ENCODE data around the gene DCLK2.

DNA sequence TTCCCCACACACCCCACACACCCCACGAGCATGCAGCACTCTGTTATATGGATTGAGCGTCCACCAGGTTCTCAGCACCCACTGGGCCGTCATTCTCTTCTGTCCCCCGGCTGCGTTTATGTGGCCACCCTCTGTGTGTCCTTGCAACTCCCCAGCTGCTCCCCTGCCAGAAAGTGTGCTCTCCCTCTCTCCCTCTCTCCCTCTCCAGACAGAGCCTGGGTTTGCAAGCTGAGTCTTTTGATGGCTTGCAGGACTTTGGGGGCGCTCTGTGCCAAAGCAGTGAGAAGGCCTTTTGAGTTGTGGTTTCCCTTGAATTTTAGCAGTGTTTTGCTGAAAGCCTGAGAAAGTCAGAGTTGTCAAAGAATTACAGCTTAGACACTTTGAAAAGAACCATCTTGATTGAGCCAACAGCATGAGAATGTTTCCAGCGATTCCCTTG is 173.5 kb downstream of the DCLK2 start:
- TF ChIP-seq POLR2A (IDR thresholded peaks at IDR 0.05; ENCODE audit: low read length), result no peak
- no peak for TF ChIP-seq GATA1 (IDR thresholded peaks at IDR 0.05; ENCODE audit: low read depth, low read length)

All from erythroblast (primary cell).